Mucosa of stomach (tissue), 1 donor: ENCODE results near the gene RMDN3.

Source experiments
- H3K27me3 ChIP-seq: one replicate; pipeline ENCODE4 v1.7.0; 2013; ENCODE audit warnings: mild to moderate bottlenecking, low read length; ENCODE audit not compliant: control insufficient read depth, insufficient read depth
- H3K36me3 ChIP-seq: one replicate; pipeline ENCODE4 v1.7.0; 2013; ENCODE audit warnings: low read length; ENCODE audit not compliant: control insufficient read depth, insufficient read depth
- H3K4me1 ChIP-seq: one replicate; pipeline ENCODE4 v1.7.0; 2013; ENCODE audit warnings: mild to moderate bottlenecking, low read length; ENCODE audit not compliant: control insufficient read depth, insufficient read depth
- H3K4me3 ChIP-seq: one replicate; pipeline ENCODE4 v1.7.0; 2013; ENCODE audit warnings: low read length
- H3K9ac ChIP-seq: one replicate; pipeline ENCODE4 v1.7.0; 2013; ENCODE audit warnings: mild to moderate bottlenecking, low read length, moderate library complexity
- H3K9me3 ChIP-seq: one replicate; pipeline ENCODE4 v1.7.0; 2013; ENCODE audit warnings: mild to moderate bottlenecking, low read length, moderate library complexity; ENCODE audit not compliant: control insufficient read depth
- donor health status: Pancreatic carcinoma.

Gene RMDN3

DNA sequence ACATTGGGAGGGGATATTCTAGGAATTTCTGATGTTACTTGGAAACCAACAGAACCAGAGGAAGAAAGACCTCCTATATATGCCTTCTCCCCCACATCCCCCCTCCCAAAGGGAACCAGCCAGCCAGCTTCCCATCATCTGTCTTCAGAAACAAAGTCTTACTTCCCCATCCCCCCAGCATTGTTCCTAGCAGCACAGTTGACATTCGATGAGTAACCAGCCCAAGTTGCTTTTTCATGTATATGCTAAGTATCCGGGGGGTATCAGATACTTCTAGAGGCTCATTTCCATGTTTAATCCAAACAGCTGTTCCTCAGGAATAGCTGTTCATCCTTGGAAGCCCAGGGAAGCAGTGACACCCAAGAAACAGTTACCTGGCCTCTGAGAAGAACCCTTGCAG lies 16.0 kb downstream of the RMDN3 start:
- Histone ChIP-seq H3K4me3 (no peak overlapping the region), H3K9ac (no peak overlapping the region), H3K27me3 (no peaks in the 10 kb centered on the region), H3K36me3 (no peaks in the 10 kb centered on the region), H3K4me1 (no peaks in the 10 kb centered on the region), H3K9me3 (no peaks in the 10 kb centered on the region)

- H3K9me3 ChIP-seq = no peaks in the 10 kb centered on the region
- no peak overlapping the region for H3K4me3 ChIP-seq
- no peaks in the 10 kb centered on the region for H3K36me3 ChIP-seq
- no peaks in the 10 kb centered on the region for H3K27me3 ChIP-seq
- no peaks in the 10 kb centered on the region for H3K4me1 ChIP-seq
- H3K9ac ChIP-seq = no peak overlapping the region
These were observed 18.0 kb downstream of the RMDN3 start for GRCh38 chr15:40737048-40737447.

DNA sequence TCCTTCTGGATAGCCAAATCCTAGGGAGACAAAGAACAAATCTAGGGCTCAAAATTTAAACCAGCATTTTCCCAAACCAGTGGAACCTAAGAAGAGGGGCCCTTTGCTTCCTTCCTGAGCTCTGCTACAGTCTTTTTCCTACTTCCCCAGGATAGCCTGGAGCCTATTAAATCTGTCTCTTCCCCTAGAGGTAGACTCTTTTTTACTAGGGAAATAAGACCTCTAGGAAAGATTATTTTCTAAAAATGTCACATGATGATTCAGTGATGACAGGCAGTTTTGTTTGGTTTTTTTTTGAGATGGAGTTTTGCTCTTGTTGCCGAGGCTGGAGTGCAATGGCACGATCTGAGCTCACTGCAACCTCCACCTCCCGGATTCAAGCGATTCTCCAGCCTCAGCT lies 18.5 kb downstream of the RMDN3 start:
- no peak overlapping the region for H3K4me3 ChIP-seq
- no peaks in the 10 kb centered on the region for H3K27me3 ChIP-seq
- H3K9me3 ChIP-seq = no peaks in the 10 kb centered on the region
- H3K4me1 ChIP-seq = no peaks in the 10 kb centered on the region
- no peaks in the 10 kb centered on the region for H3K36me3 ChIP-seq
- no peak overlapping the region for H3K9ac ChIP-seq

GRCh38 chr15:40731034-40731433 lies 24.0 kb downstream of the RMDN3 start:
- Histone ChIP-seq H3K36me3 (no peaks in the 10 kb centered on the region), H3K9me3 (no peaks in the 10 kb centered on the region), H3K4me3 (no peak overlapping the region), H3K4me1 (no peaks in the 10 kb centered on the region), H3K27me3 (no peaks in the 10 kb centered on the region), H3K9ac (no peak overlapping the region)

DNA sequence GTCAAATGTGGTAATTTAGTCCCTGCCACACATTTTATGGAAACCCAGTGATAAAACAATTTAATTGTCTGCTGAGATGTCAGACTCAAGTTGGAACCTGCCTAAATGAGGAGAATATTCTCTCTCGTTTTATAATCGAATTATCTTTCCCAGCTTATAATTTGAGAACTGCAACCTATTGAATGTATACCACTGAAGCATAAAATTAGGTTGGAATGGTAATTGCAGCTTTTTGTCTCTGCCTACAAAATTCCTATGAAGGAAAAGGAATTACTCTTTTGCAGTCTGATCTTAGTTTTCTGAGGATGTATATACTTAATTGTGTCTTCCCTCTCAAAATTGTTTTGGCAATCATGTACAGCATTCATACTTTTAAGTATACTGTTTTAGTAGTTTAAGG lies 31.1 kb downstream of the RMDN3 start:
- H3K9ac ChIP-seq = no peak overlapping the region
- no peak overlapping the region for H3K4me3 ChIP-seq
- H3K4me1 ChIP-seq = no peaks in the 10 kb centered on the region
- H3K36me3 ChIP-seq = no peaks in the 10 kb centered on the region
- H3K27me3 ChIP-seq = no peaks in the 10 kb centered on the region
- H3K9me3 ChIP-seq = no peaks in the 10 kb centered on the region

DNA sequence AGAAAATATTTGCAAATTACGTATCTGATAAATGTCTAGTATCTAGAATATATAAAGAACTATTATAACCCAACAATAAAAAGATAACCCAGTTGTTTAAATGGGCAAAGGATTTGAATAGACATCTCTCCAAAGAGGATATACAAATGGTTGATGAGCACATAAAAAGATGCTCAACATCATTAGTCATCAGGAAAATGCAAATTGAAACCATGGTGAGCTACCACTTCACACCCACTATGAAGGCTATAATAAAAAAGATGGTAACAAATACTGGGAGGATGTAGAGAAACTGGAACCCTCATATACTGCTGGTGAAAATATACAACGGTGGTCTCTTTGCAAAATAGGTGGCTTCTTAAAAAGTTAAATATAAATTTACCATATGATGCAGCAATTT lies 32.1 kb downstream of the RMDN3 start:
- Histone ChIP-seq H3K9me3 (no peaks in the 10 kb centered on the region), H3K27me3 (no peaks in the 10 kb centered on the region), H3K4me3 (no peak overlapping the region), H3K36me3 (no peaks in the 10 kb centered on the region), H3K4me1 (no peaks in the 10 kb centered on the region), H3K9ac (no peak overlapping the region)

DNA sequence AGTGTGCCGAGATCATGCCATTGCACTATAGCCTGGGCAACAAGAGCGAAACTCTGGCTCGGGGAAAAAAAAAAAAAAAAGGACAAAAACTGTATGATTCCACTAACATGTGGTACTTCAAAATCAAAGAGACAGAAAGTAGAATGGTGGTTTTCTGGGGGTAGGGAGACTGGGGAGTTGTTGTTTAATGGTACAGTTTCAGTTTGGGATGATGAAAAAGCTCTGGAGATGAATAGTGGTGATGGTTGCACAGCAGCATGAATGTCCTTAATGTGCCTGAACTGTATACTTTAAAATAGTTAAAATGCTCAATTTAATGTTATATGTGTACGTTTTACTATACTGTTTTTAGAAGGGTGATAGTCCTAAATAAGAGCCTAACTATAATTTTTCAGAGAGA lies 32.7 kb downstream of the RMDN3 start:
- Histone ChIP-seq H3K36me3 (no peaks in the 10 kb centered on the region), H3K9ac (no peak overlapping the region), H3K4me1 (no peaks in the 10 kb centered on the region), H3K27me3 (no peaks in the 10 kb centered on the region), H3K4me3 (no peak overlapping the region), H3K9me3 (no peaks in the 10 kb centered on the region)

DNA sequence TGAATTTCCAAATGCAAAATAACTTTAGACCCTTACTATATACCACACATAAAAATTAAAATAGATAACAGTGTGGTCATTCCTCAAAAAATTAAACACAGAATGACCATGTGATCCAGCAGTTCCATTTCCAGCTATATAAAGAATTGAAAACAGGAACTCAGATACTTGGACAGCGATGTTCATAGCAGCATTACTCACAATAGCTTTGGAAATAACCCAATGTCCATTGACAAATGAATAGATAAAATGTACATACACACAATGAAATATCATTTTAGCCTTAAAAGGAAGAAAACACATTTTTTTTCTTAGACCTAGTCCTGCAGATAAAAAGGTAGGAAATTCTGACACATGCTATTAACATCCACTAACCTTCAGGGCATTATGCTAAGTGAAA lies 33.4 kb downstream of the RMDN3 start:
- Histone ChIP-seq H3K9me3 (no peaks in the 10 kb centered on the region), H3K36me3 (no peaks in the 10 kb centered on the region), H3K9ac (no peak overlapping the region), H3K4me1 (no peaks in the 10 kb centered on the region), H3K27me3 (no peaks in the 10 kb centered on the region), H3K4me3 (no peak overlapping the region)

GRCh38 chr15:40716165-40716564 lies 38.9 kb downstream of the RMDN3 start:
- Histone ChIP-seq H3K9me3 (no peaks in the 10 kb centered on the region), H3K4me1 (no peaks in the 10 kb centered on the region), H3K9ac (no peak overlapping the region), H3K4me3 (no peak overlapping the region), H3K36me3 (no peaks in the 10 kb centered on the region), H3K27me3 (no peaks in the 10 kb centered on the region)

- H3K9me3 ChIP-seq = no peaks in the 10 kb centered on the region
- no peaks in the 10 kb centered on the region for H3K36me3 ChIP-seq
These were observed 40.9 kb downstream of the RMDN3 start for GRCh38 chr15:40714144-40714543.

GRCh38 chr15:40706121-40706520 lies 48.9 kb downstream of the RMDN3 start:
- H3K4me3 ChIP-seq = no peak overlapping the region
- no peak overlapping the region for H3K9ac ChIP-seq
- H3K4me1 ChIP-seq = no peaks in the 10 kb centered on the region
- H3K27me3 ChIP-seq = no peaks in the 10 kb centered on the region
- H3K36me3 ChIP-seq = no peaks in the 10 kb centered on the region
- H3K9me3 ChIP-seq = no peaks in the 10 kb centered on the region

More at GRCh38 chr15:40714144-40714543, 40.9 kb downstream of the RMDN3 start:
- H3K4me1 ChIP-seq = no peaks in the 10 kb centered on the region
- no peak overlapping the region for H3K9ac ChIP-seq
- H3K27me3 ChIP-seq = no peaks in the 10 kb centered on the region
- H3K4me3 ChIP-seq = no peak overlapping the region

DNA sequence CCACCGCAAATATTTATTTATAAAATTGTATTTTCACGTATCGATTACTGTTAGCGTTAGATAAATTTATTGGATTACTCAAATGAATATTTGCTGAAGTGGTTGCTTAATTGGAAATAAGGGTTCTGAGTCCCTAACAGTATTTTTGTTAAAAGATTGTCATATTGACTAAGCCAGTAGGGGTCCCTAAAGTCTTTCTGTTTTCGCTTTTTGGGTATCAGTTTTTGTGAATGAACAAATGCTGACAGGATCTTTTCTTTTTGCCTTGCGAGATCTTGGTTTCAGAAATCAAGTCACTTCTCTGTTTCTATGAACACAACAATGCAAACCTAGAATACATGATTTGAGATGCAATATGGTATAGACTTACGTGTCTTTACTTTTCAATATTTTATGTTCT lies 53.0 kb downstream of the RMDN3 start:
- no peaks in the 10 kb centered on the region for H3K9me3 ChIP-seq
- H3K36me3 ChIP-seq = no peaks in the 10 kb centered on the region
- H3K27me3 ChIP-seq = no peaks in the 10 kb centered on the region
- H3K4me3 ChIP-seq = no peak overlapping the region
- H3K9ac ChIP-seq = no peak overlapping the region
- no peaks in the 10 kb centered on the region for H3K4me1 ChIP-seq

GRCh38 chr15:40697916-40698315 lies 57.1 kb downstream of the RMDN3 start:
- H3K9ac ChIP-seq = no peak overlapping the region
- H3K36me3 ChIP-seq = no peaks in the 10 kb centered on the region
- no peaks in the 10 kb centered on the region for H3K27me3 ChIP-seq
- no peak overlapping the region for H3K4me3 ChIP-seq
- no peaks in the 10 kb centered on the region for H3K9me3 ChIP-seq
- peaks cover 12% of the 10 kb centered on the region for H3K4me1 ChIP-seq
